ENCODE data around the gene OR52N5. TPM values are rescaled to one million over a fixed set of nuclear protein-coding genes. Genes with fewer than 3 reads are reported as not detected.

Gene OR52N5
- total and polyA plus RNA-seq, 9 of the 15 experiments (the other 6 are each of a cell fraction or from before 2014, with no cell fraction given): not detected

DNA sequence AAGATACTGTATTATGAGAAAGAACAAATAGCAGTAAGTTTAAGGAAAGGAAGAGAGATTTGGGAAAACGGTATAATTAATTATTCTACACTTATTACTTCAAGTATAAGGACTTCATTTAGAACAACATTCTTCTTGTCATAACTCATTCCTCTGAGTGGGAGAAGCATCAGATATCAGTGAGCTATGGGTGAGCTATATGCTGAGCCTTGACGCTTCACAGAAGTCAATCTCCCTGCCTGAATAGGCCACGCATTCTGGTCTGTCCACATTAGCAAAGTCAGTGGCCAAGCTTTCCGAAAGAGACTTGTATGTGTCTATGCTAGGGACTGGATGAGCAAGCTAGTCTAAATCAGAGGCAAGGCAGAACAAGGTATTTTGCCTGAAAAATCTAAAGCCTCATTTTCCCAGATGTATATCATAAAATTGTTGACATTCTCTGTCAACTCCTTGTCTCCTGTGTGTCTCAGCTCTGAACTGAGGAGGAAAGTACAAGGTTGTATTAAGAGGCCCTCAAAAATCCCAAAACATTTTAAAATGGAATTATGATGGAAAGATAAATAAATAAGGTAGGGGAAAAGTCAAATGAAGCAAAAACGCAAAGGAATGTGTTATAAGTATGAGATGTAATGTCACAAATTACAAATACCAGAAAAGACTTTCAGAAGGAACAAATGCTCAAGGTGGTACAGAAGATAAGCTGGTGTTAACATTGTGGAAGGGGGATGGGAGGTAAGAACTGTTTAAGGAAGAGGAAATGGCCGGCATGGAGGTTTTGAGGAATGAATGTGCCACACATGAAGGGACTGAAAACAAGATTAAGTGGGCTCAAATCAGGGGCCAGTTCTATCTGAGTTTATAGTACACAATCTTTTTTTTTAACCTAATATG, 27.0 kb upstream of the OR52N5 start (continued):
- TF ChIP-seq RBM34 (IDR thresholded peaks at IDR 0.05; ENCODE audit: borderline replicate concordance, insufficient read depth, low read length) (no peak), NFE2L1 (tag; IDR thresholded peaks at IDR 0.05; ENCODE audit: borderline replicate concordance, low read depth) (no peak), POLR2G (IDR thresholded peaks at IDR 0.05; ENCODE audit: low read depth, low read length) (no peak), BRF1 (IDR thresholded peaks at IDR 0.05; ENCODE audit: borderline replicate concordance, extremely low read depth, insufficient read length) (no peak), NFE2 (IDR thresholded peaks at IDR 0.05; ENCODE audit: low read depth) (no peak), ZNF644 (tag; IDR thresholded peaks at IDR 0.05; ENCODE audit: low read depth) (0 out of 2 replicates have a peak, but pooled peaks have one; percentile 33), RBFOX2 (IDR thresholded peaks at IDR 0.05; ENCODE audit: low read depth, low read length) (no peak), ZNF57 (CRISPR knock-in tag; IDR thresholded peaks at IDR 0.05) (no peak), ZNF24 (IDR thresholded peaks at IDR 0.05) (peak; percentile 77), ZNF79 (CRISPR knock-in tag; IDR thresholded peaks at IDR 0.05; ENCODE audit: low read depth) (no peak), TBP (optimal IDR thresholded peaks at IDR 0.05; ENCODE audit: low read depth, low read length) (no peak), ZNF668 (CRISPR knock-in tag; IDR thresholded peaks at IDR 0.05) (no peak)
- TF ChIP-seq, protein P1, sequence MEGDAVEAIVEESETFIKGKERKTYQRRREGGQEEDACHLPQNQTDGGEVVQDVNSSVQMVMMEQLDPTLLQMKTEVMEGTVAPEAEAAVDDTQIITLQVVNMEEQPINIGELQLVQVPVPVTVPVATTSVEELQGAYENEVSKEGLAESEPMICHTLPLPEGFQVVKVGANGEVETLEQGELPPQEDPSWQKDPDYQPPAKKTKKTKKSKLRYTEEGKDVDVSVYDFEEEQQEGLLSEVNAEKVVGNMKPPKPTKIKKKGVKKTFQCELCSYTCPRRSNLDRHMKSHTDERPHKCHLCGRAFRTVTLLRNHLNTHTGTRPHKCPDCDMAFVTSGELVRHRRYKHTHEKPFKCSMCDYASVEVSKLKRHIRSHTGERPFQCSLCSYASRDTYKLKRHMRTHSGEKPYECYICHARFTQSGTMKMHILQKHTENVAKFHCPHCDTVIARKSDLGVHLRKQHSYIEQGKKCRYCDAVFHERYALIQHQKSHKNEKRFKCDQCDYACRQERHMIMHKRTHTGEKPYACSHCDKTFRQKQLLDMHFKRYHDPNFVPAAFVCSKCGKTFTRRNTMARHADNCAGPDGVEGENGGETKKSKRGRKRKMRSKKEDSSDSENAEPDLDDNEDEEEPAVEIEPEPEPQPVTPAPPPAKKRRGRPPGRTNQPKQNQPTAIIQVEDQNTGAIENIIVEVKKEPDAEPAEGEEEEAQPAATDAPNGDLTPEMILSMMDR (IDR thresholded peaks at IDR 0.05 in 2 of 3, conservative IDR thresholded peaks at IDR 0.05 in 1 of 3; ENCODE audit: insufficient read depth in 2 of 3, low read depth in 1 of 3, low read length in 3 of 3): no peak
- TF ChIP-seq, protein P2, sequence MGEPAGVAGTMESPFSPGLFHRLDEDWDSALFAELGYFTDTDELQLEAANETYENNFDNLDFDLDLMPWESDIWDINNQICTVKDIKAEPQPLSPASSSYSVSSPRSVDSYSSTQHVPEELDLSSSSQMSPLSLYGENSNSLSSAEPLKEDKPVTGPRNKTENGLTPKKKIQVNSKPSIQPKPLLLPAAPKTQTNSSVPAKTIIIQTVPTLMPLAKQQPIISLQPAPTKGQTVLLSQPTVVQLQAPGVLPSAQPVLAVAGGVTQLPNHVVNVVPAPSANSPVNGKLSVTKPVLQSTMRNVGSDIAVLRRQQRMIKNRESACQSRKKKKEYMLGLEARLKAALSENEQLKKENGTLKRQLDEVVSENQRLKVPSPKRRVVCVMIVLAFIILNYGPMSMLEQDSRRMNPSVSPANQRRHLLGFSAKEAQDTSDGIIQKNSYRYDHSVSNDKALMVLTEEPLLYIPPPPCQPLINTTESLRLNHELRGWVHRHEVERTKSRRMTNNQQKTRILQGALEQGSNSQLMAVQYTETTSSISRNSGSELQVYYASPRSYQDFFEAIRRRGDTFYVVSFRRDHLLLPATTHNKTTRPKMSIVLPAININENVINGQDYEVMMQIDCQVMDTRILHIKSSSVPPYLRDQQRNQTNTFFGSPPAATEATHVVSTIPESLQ (CRISPR knock-in tag; IDR thresholded peaks at IDR 0.05): no peak

Data from K562 (cell line).